HG03342 (cell line): Measurements from ENCODE around the gene AGK.
"Not testable (repeated sequence)": the region's sequence is repeated elsewhere in the genome, so short reads cannot be mapped to it uniquely, and the experiment has no call there.

Experiments used
- ATAC-seq: cut with Tn5 transposase; IDR thresholded peaks from one replicate; pipeline ENCODE4 v1.9.1; 2021; ENCODE audit warnings: mild to moderate bottlenecking, moderate library complexity; ENCODE audit not compliant: unreplicated experiment

AGK gene

DNA sequence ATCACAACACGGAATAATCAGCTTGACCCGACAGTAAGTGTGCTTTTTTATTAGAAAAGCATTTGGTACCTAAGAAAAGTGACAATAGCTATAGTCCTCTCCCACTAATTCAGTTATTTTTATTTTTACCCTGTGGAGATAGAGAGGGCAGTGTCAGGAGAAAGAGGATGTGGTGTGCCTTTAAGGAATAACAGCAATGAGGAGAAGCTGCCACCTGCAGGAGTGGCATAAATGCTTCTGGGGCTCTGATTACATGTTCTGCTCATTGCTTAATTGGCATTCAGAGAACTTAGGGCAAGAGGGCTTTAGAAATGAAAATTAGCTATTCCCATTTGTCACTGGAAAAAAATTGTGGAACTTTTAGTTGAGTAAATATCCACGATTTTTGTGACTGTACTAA is 90.7 kb downstream of the AGK start:
- ATAC-seq = no peak

- no peak for ATAC-seq
These were observed 94.0 kb downstream of the AGK start for GRCh38 chr7:141645188-141645587.

DNA sequence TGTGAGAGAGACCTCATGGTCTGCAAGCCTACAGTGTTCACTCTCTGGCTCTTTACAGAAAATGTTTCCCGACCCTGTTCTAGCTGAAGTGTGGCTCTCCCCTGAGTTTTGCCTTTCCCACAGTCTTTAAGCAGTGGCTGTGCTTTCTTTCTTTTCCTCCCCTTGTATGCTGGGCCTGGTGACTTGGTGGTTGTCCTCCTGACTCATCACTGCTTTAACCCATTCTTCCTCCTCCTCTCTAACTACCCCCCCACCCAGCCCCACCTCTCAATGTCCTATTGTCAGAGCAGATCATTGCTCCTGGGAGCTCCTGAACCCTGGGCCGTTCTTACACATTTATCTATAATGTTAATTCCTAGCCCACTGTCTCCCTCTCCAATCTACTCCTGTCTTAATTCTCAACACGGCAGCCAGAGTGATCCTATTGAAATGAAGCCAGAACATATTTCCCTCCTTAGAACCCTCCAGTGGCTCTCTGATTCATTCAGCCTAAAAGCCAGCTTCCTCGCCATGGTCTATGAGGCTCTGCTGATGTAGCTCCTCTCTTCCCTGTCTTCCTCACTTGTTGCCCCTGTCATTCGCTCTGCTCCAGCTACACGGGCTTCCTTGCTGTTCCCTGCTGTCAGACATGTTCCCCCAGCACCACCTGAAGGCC is 95.7 kb downstream of the AGK start:
- no peak for ATAC-seq

DNA sequence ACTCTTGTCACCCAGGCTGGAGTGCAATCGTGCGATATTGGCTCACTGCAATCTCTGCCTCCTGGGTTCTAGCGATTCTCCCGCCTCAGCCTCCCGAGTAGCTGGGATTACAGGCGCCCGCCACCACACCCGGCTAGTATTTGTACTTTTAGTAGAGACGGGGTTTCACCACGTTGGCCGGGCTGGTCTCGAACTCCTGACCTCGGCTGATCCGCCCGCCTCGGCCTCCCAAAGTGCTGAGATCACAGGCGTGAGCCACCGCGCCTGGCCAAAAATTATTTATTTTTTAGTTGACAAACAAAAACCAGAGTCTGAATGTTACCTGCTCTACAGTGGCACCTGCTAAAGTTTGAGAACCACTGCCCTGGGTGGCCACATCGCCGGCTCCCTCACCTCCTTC is 96.5 kb downstream of the AGK start:
- ATAC-seq = not testable (repeated sequence)

DNA sequence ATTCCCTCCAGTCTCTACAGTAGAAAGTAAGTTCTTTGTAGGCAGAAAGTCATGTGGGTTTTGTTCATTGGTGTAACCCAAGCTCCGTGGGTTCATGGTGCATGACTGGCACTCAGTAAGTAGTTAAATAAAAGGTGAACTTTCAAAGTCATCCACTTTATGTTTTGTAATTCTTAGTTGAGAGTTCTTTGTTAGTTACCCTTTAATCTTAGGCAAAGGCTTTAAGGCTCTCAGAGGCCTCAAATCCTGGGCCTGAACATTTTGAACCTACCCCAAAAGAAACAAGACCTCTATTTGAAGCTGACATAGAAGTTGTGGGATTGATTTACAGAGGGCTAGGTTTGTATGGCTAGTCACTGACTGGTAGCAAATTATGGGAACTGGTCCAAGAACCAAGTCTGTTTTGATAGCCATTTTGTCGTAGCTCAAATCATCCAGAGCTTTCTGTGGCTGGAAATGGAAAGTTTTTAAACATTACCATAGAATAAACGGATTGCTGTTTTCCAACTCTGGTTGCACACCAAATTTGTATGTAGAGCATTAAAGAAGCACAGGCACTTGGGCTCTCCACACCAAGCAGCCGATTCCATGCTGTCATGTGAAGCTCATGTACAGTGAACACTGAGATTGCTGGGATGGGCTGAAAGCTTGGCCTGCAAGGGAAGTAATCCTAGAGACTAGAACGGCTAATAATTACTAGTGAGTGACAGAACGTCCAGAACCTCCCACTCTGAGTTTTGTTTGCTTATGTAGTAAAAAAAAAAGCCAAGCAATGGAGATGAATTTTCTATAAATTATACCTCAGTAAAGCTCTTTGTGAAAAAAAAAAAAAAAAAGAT is 97.3 kb downstream of the AGK start:
- no peak for ATAC-seq

DNA sequence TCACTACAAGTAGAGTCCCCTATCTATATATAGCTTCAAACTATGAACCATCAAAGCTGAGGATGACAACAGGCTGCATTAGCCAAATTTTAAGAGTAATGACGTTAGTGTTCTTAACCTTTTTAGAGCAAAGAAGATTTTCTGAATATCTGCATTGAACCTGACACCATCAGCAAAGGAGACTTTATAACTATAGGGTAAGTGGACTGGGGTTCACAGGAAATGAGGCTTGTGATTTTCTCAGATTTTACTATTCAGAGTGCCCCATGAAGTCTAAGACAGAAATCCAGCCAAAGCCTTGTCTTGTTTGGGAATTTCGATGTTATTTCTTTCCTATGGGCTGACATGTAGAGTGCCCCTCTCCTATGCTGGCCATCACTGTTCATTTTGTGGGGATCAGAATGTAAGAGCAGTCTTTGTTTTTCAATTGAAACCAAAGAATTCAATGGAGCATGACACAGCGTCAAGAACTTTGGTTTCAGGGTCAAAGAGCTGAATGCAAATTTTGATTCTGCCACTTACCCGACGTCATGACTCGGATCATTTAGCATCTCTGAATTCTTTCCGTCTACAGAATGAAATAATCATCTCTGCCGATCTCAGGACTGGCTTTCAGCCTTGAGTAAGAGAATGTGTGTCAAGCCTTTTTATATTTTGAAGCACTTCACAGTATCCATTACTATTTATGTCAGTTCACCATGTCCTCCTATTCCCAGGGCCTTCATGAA is 98.1 kb downstream of the AGK start:
- ATAC-seq = no peak

DNA sequence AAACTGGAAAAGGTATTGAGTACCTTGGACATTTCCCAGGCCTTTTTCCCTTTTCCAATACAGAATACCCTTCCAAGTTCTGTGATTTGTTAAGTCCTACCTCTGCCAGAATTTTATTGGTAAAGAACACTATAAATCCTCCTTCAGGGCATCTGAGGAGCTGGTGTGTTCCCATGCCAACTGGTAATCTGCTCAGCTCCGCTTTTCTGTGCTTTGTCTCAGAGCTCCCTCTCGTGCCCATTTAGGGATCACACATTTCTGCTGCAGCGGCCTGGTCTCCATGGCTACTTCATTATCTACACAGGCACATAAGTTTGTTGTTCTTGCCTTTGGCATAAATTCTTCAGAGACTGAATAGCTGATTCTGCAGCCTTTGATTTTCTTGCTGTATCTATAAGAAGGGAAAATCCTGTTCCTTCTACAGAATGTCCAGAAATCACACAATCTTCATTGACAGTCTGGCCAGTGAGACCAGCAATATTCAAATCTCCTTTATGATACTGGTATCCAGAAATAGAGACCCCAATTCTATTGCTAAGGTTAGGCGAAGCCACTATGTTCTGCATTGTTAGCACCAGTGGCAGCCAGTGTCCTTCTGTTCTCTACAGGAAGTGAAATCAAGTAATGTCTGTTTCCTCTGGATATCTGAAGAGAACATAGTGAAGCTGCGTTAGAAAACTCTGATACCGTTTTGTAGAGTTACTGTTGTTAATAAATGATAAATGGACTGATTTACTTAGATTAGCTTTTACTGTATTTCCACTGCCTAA is 98.8 kb downstream of the AGK start:
- ATAC-seq = peak; percentile 65

- ATAC-seq = no peak
These were observed 100.2 kb downstream of the AGK start for GRCh38 chr7:141651417-141651816.

GRCh38 chr7:141652691-141653090 is 101.5 kb downstream of the AGK start:
- ATAC-seq = no peak

GRCh38 chr7:141654551-141654950 is 103.3 kb downstream of the AGK start:
- ATAC-seq = peak; percentile 93

- no peak for ATAC-seq
These were observed 108.3 kb downstream of the AGK start for GRCh38 chr7:141659501-141659900.

- ATAC-seq = no peak
These were observed 109.0 kb downstream of the AGK start for GRCh38 chr7:141660259-141660658.

- no peak for ATAC-seq
These were observed 112.1 kb downstream of the AGK start for GRCh38 chr7:141663081-141663849.

DNA sequence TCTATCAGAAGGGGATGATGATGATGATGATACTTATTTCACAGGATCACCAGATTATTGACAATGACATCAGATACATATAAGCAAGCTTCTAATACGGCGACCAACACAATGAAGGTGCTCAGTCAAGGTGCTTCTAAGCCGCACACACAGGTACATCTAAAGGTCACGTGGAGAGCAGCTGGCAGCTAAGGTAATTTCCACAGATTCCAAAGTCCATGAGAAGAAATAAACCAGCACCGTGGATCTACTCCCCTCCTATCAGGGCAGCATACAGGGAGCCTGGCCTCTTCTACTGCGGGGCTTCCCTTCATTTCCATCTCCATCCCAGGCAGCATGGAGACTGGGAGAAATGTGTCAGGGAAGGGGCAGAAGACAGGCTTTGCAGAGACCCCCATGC is 113.2 kb downstream of the AGK start:
- no peak for ATAC-seq

DNA sequence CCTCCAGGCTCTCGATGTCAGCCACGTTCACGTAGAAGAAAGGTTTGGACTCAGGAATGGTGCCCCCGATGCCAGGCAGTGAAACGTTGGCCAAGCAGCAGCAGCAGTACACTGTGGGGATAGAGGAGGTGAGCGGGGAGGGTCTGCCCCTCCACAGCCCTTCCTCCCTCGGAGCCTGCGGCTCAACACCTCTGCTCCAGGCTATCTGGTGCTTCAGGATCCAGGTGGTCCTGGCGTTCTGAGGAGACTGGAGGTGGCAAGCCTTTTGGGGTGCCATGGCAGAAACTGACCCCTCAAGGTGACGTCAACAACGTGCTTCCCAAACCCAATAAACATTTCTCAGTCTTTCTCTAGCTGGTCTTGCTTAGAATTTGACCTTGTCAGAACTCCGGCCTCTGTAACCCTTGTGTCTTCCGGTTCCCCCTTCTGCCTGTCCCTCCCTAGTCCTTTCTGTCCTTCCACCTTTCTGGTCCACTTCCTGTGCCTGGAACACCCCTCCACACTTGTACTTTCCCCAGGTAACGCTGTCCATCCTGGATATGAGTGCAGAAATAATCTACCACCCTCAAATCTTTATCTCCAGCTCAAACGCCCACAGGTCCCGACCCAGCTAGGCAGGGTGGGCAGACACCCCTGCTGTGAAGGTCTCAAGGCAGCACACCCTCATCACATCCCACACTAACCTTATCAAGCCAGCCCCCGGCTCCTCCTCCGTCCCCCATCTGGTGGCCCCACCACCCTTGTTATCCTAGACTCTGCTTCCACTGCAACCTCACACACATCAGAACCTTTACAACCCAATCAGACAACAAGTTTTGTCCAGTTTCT is 114.2 kb downstream of the AGK start:
- no peak for ATAC-seq

GRCh38 chr7:141666071-141666470 is 114.9 kb downstream of the AGK start:
- no peak for ATAC-seq

- no peak for ATAC-seq
These were observed 117.6 kb downstream of the AGK start for GRCh38 chr7:141668853-141669252.

DNA sequence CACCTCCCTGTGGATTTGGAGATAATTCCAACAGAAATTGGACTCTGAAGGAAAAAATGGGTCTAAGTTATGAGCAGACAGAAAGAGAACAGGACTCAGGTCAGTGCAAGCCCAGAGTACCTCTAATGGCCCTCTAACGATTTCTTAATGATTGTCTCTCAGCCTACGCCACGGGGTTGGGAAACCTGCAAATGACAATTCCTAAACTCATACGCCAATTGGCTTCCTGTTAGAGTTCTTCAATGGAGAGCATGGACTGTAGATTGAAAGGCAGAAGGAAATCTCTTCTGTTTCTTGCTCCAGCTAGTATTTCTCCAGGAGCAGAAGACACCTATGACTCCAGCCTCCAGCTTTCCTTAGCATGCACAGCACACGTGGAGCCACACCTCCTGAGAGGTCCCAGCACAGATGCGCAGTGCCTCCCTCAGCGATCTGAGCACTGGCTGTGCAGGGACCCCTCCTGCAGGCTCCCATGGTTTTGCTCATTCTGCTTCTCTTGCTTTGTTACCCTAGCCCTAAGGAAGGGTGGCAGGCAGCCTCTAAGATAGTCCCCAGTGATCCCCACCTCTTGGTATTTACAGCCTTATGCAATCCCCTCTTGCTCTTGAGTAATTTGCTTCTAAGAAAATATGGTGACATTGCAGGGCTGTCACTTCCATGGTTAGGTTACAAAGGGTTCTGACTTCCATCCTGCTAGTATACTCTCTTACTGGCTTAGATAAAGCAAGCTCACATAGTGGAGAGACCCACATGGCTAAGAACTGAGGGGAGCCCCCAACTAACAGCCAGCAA is 120.7 kb downstream of the AGK start:
- ATAC-seq = no peak

GRCh38 chr7:141673346-141673745 is 122.1 kb downstream of the AGK start:
- ATAC-seq = no peak
